Putamen (tissue), 1 donor: ENCODE measurements around the gene ELAPOR1.
A peak's percentile ranks its signal among the peaks of the same experiment; 100 is the strongest.

Experiments
- DNase-seq: peaks from one replicate; pipeline ENCODE4 v3.0.0-alpha.2; 2016; ENCODE audit warnings: low spot score

ELAPOR1 gene

DNA sequence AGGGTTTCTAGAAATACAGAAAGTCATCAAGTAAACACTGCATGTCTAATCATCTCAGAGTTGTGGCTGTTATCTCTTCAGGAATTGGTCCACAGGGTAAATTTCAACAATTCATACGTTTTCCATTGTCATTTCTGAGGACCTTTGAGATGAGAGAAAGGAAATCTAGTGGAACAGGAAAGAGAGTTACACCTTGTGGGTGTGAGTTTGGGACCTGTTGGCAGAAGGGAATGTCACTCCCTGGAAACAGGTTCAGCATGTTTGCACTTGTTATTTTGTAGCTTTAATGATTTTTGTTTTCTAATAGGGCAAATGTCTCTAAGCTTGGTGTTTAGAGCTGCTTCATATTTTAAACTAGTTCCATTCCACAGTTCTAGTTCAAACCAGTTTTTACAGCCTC is 17.8 kb upstream of the ELAPOR1 start:
- DNase-seq = no peak

GRCh38 chr1:109099938-109100773 is 13.8 kb upstream of the ELAPOR1 start:
- DNase-seq = peak; percentile 98

GRCh38 chr1:109104364-109105151 is 9.4 kb upstream of the ELAPOR1 start:
- no peak for DNase-seq

DNA sequence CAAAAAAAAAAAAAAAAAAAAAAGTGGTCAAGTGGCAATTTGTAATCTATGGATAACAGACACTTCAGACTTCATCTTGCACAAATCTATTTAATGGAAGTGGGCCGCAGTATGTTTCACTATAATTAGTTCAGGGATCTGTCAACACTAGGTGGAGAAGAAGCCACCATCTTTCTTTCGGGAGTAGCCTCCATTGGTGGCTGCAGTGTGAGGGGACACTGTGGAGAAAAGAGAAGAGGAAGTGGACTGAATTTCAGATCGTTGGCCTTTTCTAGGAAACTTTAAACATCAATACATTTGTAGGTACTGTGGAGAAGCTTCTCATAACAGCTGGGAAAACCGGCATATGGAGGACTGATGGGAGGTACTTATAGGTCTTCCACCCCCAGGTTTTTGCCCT is 8.0 kb upstream of the ELAPOR1 start:
- DNase-seq = no peak

DNA sequence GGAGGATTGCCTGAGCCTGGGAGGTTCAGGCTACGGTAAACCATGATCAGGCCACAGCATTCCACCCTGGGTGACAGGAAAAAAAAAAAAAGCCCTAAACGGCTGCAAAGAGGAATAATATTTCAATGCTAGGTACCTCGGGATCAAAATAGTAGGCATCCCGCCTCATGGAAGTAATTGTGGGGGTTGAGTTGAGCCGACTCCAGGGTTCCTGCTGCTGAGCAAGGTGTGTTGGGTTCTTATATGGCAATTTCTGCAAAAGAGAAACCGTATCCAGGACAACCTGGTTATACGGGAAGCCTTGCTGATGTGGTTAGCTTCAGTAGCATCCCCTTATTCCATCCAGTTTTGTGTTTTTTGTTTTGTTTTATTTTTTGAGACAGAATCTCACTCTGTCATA is 6.1 kb upstream of the ELAPOR1 start:
- DNase-seq = no peak

- no peak for DNase-seq
Measured at GRCh38 chr1:109109906-109110305, 4.0 kb upstream of the ELAPOR1 start.

GRCh38 chr1:109111386-109112055 is 2.4 kb upstream of the ELAPOR1 start:
- no peak for DNase-seq

GRCh38 chr1:109112056-109112651 is 1.8 kb upstream of the ELAPOR1 start:
- peak; percentile 61 for DNase-seq

DNA sequence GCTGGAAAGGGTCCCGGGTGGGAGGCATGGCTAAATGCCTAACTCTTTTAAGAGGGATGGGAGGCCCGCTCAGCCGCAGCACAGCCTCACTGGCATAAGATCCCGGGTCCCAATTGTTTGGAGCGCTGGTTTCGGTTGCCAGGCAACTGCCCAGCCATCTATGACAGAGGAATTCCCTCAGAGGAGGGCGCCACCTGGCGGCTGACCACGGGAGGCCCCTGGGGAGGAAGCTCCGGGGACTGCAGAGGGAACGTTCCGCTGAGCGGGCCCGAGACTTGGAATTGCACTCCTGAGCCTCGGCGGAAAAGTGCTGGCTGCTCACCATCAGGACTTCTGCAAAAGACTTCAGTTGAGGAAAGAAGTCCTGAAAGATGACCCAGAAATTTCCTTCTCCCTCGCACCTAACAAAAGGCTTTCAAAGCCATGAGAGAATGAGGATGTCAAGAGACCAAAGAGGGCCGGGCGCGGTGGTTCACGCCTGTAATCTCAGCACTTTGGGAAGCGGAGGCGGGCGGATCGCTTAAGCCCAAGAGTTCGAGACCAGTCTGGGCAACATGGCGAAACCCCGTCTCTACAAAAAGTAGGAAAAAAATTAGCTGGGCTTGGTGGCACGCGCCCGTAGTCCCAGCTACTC is 1.1 kb upstream of the ELAPOR1 start:
- peak; percentile 93 for DNase-seq

DNA sequence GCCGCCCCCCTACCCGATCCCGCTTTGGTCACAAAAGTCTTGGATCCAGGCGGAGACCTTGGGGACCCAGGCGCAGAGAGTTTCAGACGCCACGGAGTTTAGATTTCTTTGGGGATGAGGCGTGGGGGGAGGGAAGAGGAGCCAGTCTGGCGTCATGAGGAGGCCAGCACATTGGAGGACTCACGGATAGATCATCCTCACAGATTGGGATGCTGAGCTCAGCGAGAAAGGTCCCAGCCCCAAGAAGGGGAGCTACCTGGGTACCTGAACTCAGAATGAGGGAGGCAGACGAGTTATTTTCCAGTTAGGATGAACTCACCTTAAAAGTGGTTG is 393 bp downstream of the ELAPOR1 start:
- peak; percentile 10 for DNase-seq

GRCh38 chr1:109115685-109116084 is 1.8 kb downstream of the ELAPOR1 start:
- no peak for DNase-seq

GRCh38 chr1:109116286-109116685 is 2.4 kb downstream of the ELAPOR1 start:
- DNase-seq = no peak

DNA sequence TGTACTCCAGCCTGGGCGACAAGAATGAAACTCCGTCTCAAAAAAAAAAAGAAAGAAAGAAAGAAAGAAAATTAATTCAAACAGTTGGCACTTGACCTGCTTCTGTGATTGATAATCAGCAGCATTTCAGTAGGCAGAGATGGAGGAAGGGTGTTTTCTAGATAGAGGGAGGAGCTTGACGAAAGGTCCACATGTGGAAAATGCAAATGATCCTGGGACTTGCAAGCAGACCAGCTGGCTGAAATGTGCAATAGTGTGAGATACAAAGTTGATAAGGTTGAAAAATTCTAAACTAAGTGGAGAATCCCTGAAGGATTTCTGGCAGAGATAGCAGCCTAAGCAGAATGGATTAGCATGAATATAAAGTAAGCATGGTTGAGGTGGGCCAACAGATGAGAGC is 4.2 kb downstream of the ELAPOR1 start:
- DNase-seq = no peak

GRCh38 chr1:109120356-109120755 is 6.4 kb downstream of the ELAPOR1 start:
- DNase-seq = no peak

- no peak for DNase-seq
Measured at GRCh38 chr1:109131059-109131458, 17.1 kb downstream of the ELAPOR1 start.

GRCh38 chr1:109131800-109132199 is 17.9 kb downstream of the ELAPOR1 start:
- no peak for DNase-seq

DNA sequence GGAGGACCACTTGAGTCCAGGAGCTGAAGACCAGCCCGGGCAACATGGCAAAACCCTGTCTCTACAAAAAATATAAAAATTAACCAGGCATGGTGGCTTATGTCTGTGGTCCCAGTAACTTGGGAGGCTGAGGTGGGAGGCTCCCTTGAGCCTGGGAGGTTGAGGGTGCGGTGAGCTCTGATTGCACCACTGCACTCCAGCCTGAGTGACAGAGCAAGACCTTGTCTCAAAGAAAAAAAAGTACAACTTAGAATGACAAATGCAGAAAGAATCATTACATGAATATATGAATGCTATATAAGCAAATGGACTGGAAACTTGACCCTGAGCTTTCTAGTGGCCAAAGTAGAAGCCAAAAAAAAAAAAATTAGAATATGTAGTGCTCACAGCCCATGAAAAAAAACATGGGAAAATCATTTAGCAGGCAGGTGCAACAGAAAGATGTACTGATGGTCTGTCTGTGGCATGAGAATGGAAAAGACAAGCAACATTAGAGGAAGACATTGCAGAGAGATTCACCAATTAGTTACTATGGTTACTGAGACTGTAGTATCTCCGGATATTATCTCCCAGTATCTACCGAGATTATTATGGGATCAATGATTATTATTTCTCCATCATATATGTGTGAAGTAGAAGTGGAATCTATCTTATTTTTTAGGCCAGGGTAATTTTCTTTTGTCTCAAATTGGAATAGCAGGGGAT is 19.2 kb downstream of the ELAPOR1 start:
- no peak for DNase-seq

DNA sequence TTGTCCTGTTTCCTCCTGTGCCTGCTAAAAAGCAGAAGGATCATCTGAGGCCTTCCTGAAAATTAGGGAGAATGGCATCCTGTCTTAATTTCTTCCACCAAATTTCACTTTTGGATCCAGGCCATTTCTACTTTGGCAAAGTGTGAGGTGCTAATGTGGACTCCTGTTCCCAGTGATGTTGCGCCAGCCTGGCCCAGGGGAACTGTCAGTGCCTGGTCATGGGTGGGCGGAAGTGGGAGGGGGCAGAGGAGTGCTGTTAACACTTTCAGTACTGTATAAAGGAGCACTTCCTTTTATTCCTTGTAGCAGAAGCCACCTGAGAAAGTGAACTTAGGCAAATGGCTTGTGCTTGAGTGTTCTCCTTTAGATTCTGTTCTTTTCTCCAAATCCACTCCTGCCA is 19.9 kb downstream of the ELAPOR1 start:
- DNase-seq = peak; percentile 17

DNA sequence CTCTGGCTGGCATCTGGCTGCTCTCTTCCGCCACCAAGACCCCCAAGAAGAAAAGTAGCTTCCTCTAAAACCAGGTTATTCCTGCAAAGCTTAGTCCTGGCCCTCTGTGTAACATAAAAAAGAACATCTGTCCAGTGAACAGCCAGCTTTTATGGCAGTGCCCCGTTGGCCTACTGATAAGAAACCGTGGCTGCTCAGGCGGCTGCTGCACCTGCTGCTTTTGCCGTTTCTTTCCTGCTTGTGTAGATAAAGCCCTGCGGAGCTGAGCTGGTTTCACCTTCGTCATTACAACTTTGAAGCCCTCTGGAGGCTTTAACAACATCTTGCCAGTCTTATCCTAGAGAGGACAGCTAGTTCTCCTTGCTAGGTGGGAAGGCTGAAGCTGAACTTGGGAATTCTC is 20.5 kb downstream of the ELAPOR1 start:
- no peak for DNase-seq

GRCh38 chr1:109135940-109136339 is 22.0 kb downstream of the ELAPOR1 start:
- DNase-seq = no peak

DNA sequence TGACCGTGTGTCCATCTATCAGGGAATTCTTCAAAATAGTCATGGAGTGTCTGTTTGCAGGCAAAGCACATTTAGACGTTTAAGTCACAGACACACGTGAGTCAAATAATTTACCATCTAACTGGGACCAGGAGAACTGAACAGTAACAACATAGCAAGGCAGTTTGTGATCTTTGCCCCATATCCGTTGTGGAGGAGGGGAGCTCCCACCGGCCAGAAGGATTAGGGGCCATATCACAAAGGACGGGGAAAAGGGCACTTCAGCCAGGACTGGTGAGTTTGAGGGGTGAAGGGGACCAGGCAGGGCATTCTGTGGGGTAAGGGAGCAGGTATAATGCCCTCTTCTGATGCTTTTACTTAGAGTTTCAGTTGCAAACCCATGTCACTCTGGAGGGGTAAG is 22.9 kb downstream of the ELAPOR1 start:
- no peak for DNase-seq
